Mucosa of stomach (tissue), 1 donor: ENCODE results near the gene ABCB11.
"Not testable (repeated sequence)": the region's sequence is repeated elsewhere in the genome, so short reads cannot be mapped to it uniquely, and the experiment has no call there.

Source experiments
- H3K27me3 ChIP-seq: one replicate; pipeline ENCODE4 v1.7.0; 2013; ENCODE audit warnings: mild to moderate bottlenecking, low read length; ENCODE audit not compliant: control insufficient read depth, insufficient read depth
- H3K36me3 ChIP-seq: one replicate; pipeline ENCODE4 v1.7.0; 2013; ENCODE audit warnings: low read length; ENCODE audit not compliant: control insufficient read depth, insufficient read depth
- H3K4me1 ChIP-seq: one replicate; pipeline ENCODE4 v1.7.0; 2013; ENCODE audit warnings: mild to moderate bottlenecking, low read length; ENCODE audit not compliant: control insufficient read depth, insufficient read depth
- H3K4me3 ChIP-seq: one replicate; pipeline ENCODE4 v1.7.0; 2013; ENCODE audit warnings: low read length
- H3K9ac ChIP-seq: one replicate; pipeline ENCODE4 v1.7.0; 2013; ENCODE audit warnings: mild to moderate bottlenecking, low read length, moderate library complexity
- H3K9me3 ChIP-seq: one replicate; pipeline ENCODE4 v1.7.0; 2013; ENCODE audit warnings: mild to moderate bottlenecking, low read length, moderate library complexity; ENCODE audit not compliant: control insufficient read depth
- donor health status: Pancreatic carcinoma.

Gene ABCB11

GRCh38 chr2:169065864-169066517 is 34.9 kb upstream of the ABCB11 start:
- Histone ChIP-seq H3K9ac (no peak overlapping the region), H3K4me1 (peaks cover 31% of the 10 kb centered on the region), H3K9me3 (no peaks in the 10 kb centered on the region), H3K4me3 (no peak overlapping the region), H3K27me3 (no peaks in the 10 kb centered on the region), H3K36me3 (no peaks in the 10 kb centered on the region)

DNA sequence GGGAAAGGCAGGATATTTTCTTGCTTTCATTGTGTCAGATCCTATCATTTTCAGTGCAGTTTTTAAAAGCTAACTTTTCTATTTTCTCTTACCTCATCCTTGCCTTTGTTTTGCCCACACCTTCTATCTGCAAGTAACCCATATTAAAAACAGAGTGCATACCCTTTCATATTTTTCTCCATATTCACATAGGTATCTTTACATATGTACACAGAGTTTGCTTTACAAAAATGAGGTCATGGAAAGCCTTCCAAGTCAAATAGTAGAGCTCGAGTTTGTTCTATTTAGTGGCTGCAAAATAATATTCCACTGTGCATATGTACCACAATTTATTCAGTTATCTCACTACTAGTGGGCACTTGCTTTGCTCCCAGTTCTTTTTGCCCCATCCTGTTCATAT is 34.3 kb upstream of the ABCB11 start:
- Histone ChIP-seq H3K36me3 (no peaks in the 10 kb centered on the region), H3K4me1 (peaks cover 31% of the 10 kb centered on the region), H3K9ac (no peak overlapping the region), H3K9me3 (no peaks in the 10 kb centered on the region), H3K4me3 (no peak overlapping the region), H3K27me3 (no peaks in the 10 kb centered on the region)

GRCh38 chr2:169064199-169064598 is 33.1 kb upstream of the ABCB11 start:
- not testable (repeated sequence) for H3K4me3 ChIP-seq, H3K36me3 ChIP-seq, H3K9ac ChIP-seq, H3K27me3 ChIP-seq, H3K9me3 ChIP-seq
- H3K4me1 ChIP-seq, result peaks cover 31% of the 10 kb centered on the region

- not testable (repeated sequence) for H3K9ac ChIP-seq, H3K9me3 ChIP-seq, H3K4me1 ChIP-seq, H3K27me3 ChIP-seq, H3K36me3 ChIP-seq, H3K4me3 ChIP-seq
Measured at GRCh38 chr2:169054575-169054974, 23.5 kb upstream of the ABCB11 start.

- Histone ChIP-seq H3K9ac (no peak overlapping the region), H3K4me3 (no peak overlapping the region), H3K4me1 (peaks cover 14% of the 10 kb centered on the region), H3K27me3 (no peaks in the 10 kb centered on the region), H3K9me3 (no peaks in the 10 kb centered on the region), H3K36me3 (no peaks in the 10 kb centered on the region)
Measured at GRCh38 chr2:169050476-169051240, 19.5 kb upstream of the ABCB11 start.

DNA sequence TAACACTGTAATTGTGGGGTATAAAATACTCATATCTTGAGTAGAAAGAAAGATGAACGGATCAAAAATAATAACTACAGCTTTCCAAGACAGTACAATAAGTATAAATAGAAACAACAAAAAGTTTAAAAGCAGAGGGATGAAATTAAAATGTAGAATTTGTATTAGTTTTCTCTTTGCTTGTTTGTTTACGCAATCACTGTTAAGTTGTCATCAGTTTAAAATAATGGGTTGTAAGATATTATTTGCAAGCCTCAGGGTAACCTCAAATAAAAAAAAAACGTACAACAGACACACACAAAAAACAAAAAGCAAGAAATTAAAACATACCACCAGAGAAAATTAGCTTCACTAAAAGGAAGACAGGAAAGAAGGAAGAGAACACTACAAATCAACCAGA is 18.0 kb upstream of the ABCB11 start:
- Histone ChIP-seq H3K9me3 (no peaks in the 10 kb centered on the region), H3K4me1 (peaks cover 14% of the 10 kb centered on the region), H3K9ac (no peak overlapping the region), H3K27me3 (no peaks in the 10 kb centered on the region), H3K36me3 (no peaks in the 10 kb centered on the region), H3K4me3 (no peak overlapping the region)

- no peaks in the 10 kb centered on the region for H3K27me3 ChIP-seq
- H3K36me3 ChIP-seq, result no peaks in the 10 kb centered on the region
- H3K9ac ChIP-seq, result no peak overlapping the region
- H3K4me3 ChIP-seq, result no peak overlapping the region
- H3K4me1 ChIP-seq, result peaks cover 14% of the 10 kb centered on the region
- H3K9me3 ChIP-seq, result no peaks in the 10 kb centered on the region
Measured at GRCh38 chr2:169047256-169048250, 16.4 kb upstream of the ABCB11 start.

GRCh38 chr2:169046440-169047151 is 15.5 kb upstream of the ABCB11 start:
- Histone ChIP-seq H3K36me3 (no peaks in the 10 kb centered on the region), H3K27me3 (no peaks in the 10 kb centered on the region), H3K4me1 (peaks cover 14% of the 10 kb centered on the region), H3K9ac (no peak overlapping the region), H3K4me3 (no peak overlapping the region), H3K9me3 (no peaks in the 10 kb centered on the region)

DNA sequence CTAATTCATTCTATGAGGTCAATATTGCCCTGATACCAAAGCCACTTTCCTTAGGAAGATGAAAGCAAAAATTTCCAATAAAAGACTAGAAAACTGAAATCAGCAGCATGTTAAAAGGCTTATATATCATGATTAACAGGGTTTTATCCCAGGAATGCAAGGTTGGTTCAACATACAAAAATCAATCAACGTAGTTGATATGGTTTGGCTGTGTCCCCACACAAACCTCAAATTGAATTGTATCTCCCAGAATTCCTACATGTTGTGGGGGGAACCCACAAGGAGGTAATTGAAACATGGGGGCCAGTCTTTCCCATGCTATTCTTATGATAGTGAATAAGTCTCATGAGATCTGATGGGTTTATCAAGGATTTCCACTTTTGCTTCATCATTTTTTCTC is 11.7 kb upstream of the ABCB11 start:
- H3K4me3 ChIP-seq, result no peak overlapping the region
- no peaks in the 10 kb centered on the region for H3K27me3 ChIP-seq
- H3K4me1 ChIP-seq, result peaks cover 14% of the 10 kb centered on the region
- no peak overlapping the region for H3K9ac ChIP-seq
- no peaks in the 10 kb centered on the region for H3K36me3 ChIP-seq
- H3K9me3 ChIP-seq, result no peaks in the 10 kb centered on the region

GRCh38 chr2:169041594-169041993 is 10.5 kb upstream of the ABCB11 start:
- Histone ChIP-seq H3K36me3 (no peaks in the 10 kb centered on the region), H3K9me3 (no peaks in the 10 kb centered on the region), H3K4me1 (peaks cover 3% of the 10 kb centered on the region), H3K4me3 (no peak overlapping the region), H3K27me3 (no peaks in the 10 kb centered on the region), H3K9ac (no peak overlapping the region)

DNA sequence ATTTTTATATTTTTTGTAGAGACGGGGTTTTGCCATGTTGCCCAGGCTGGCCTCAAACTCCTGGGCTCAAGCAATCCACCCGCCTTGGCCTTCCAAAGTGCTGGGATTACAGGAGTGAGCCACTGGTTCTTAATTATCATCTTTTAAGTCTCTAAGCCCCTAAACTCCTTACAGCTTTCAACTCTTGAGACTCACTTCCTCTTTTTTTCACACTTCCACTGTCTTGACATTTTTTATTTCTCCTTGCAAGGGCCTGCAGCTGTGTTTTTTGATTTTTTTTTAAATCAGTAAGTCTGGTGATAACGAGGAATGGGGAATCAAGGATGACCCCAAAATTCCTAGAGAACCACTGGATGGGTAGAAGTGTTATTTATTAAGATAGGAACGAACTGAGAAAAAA is 8.6 kb upstream of the ABCB11 start:
- Histone ChIP-seq H3K4me3 (no peak overlapping the region), H3K4me1 (peaks cover 11% of the 10 kb centered on the region), H3K27me3 (no peaks in the 10 kb centered on the region), H3K9ac (no peak overlapping the region), H3K9me3 (no peaks in the 10 kb centered on the region), H3K36me3 (no peaks in the 10 kb centered on the region)
